NCI-H2107 (cell line): ENCODE data around the gene MARCO.

Experiments
- DNase-seq: peaks from one replicate; lab custom pipeline; 2025; lab: John Stamatoyannopoulos, UW

MARCO gene, protein sequence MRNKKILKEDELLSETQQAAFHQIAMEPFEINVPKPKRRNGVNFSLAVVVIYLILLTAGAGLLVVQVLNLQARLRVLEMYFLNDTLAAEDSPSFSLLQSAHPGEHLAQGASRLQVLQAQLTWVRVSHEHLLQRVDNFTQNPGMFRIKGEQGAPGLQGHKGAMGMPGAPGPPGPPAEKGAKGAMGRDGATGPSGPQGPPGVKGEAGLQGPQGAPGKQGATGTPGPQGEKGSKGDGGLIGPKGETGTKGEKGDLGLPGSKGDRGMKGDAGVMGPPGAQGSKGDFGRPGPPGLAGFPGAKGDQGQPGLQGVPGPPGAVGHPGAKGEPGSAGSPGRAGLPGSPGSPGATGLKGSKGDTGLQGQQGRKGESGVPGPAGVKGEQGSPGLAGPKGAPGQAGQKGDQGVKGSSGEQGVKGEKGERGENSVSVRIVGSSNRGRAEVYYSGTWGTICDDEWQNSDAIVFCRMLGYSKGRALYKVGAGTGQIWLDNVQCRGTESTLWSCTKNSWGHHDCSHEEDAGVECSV

DNA sequence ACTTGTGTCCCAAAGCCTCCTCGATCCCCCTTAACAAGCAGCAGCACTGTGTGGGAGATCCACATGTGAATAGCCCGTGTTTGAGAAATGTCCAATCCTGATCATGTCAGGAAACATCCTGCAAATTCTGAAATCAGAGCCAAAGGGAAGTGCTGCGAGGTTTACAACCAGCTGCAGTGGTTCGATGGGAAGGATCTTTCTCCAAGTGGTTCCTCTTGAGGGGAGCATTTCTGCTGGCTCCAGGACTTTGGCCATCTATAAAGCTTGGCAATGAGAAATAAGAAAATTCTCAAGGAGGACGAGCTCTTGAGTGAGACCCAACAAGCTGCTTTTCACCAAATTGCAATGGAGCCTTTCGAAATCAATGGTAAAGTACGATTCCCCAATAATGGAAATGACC is at the start of gene MARCO:
Gene MARCO (plus strand): TSS at position 164 of the 400 bp plus-strand sequence. CDS start 107 bp downstream, at position 271.
- no peak for DNase-seq

DNA sequence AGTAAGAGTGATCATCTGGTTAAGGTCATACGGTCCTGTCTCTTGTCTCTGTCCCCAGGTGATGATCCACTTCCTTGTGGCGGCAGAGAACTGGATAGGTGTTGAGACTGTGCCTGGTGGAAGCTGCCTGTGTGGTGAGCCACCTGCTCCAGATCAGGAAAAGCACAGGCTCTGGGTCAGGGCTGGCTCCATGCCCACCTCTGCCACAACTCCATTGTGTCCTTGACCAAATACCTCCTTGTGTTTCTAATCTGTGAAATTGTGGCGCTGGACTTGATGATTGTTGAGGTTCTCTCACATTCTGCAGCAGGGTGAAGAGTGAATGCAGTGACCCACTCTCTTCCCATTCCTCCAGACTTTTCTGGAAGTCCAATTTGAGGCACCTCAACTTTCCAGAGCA is 48.9 kb upstream of the MARCO start:
- DNase-seq, result no peak

DNA sequence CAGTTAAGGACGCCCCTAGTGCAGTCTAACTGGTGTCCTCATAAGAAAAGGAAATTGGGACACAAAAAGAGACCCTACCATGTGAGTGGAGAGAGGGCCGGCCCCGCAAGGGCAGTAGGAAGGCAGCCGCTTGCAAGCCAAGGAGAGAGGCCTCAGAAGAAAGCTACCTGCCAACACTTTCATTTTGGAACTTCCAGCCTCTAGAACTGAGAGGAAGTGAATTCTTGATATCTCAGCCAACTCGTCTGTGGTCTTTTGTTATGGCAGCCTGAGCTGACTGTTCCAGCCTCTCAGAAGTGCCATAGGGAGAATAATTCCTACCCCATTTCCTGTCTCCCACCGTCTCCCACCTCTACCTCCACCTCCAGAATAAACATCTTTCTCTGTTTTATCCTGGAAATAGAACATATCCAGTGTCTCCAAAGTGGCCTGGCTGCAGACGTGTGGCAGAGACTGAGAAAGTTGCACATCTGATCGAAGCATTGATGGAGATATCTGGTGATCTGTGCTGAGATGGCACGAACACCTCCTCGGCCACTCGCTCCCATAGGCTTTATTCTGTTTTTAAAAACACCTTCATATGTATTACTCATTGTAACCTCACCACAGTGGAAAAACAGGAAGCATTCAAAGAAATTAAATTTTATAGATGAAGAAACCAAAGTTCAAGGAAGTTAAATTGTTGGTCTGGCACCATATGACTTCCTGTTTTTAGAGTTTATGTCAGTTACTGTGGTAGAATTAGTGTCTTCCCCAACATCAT is 39.5 kb upstream of the MARCO start:
- no peak for DNase-seq

DNA sequence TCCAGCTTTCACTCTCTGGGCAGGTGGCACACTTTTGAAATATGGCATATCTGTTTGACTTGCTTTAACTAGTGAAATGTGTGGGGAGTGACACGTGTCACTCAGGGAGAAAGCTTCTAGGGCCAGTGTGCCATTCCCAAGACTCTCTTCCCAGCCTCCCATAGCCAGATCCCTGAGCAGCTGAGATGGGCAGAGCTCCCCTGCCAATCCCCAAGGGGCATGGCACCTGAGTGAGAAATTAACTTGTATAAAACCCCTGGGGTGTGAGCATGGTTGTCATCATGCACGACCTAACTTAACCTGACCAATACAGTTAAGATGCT is 39.0 kb upstream of the MARCO start:
- no peak for DNase-seq

DNA sequence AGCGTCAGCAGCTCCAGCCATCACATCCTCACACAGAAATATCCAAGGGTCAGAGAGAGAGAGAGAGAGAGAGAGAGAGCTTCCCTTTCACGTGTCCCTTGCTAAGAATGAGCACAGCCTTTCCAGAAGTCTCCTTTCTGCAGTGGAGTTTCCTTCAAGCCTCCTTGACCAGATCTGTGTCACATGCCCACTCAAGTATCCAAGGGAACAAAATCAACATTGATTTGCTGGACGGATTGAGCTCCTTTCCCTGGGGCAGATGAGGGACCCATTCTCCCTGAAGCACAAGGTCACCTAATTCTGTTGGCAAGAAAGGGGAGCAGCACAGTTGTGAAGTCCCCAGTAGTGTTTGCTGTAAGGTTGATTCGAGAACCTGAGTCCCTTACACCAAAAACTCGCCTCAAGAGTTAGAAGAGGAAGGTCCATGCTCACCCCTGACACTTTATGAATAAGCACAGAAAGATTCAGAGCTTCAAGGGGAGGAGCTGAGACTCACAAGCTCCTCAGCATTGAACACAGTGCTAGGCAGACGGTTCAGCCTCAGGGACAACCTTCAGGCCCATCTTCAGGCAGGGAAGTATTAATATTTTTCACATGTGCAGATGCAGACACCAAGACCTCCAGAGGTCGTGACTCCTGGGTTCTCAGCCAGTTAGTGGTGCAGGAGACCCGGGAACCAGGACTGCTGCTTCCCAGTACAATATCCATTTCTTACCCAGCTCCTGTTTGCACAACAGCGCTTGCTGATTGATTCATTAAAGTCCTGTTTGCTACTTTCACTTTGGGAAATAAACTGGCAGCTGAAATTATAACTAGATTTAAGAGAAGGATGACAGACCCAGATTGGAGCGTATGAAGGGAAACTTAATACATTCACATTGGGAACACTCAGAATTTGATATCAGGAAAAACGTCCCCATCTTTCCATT is 38.2 kb upstream of the MARCO start:
- no peak for DNase-seq

DNA sequence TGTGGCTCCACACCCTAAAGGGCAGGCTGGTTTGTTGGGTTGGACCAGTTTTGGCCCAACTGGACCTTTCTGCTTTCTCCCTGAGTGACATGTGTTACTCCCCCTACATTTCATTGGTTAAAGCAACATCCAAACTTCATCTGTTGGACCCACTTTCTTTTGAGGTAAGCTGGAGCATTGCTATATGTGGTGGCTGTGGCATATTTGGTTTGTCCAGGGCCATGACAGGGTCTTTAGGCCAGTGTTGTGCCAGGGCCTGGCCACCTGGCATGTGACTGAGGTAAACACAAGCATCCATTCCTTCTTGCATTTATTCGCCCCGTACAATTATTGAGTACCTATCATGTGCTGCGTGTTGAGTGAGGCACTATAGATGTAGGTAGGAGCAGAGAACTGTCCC is 36.8 kb upstream of the MARCO start:
- no peak for DNase-seq

DNA sequence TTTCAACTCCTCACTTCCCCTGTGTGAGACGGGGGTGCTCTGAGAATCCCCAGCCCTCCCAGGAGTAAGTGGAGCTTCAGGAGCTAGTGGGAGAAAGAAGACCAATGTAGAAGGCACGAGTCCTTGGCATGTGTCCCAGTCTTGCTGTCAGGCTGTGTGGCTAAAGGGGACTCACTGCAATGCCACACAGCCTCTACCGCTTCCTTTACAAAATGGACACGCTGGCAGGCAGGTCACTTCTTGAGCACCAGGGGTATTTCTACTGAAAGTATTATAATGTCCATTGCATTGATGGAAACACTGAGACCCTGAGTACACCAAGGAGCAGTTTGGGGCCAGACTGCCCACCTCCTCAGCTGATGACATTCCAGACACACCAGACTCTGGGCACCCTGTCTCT is 35.8 kb upstream of the MARCO start:
- DNase-seq, result no peak

DNA sequence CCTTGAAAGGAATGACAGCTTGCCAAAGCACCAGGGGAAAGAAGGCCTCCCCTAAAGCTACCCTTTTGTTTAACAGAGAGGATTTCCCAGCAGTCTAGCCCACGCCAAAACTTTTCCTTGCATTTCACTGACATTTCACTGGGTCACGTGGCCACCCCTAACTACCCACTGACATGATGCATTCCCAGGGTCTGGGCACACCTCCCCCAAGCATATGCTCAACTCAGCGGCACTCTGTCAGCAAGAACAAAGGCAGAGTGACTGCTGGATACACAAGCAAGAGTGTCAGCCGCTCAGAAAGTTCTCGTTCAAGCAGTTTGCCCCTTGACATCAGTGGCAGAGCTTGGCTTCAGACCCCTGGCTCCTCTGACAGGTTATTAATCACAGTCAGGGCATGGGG is 34.2 kb upstream of the MARCO start:
- DNase-seq, result no peak

DNA sequence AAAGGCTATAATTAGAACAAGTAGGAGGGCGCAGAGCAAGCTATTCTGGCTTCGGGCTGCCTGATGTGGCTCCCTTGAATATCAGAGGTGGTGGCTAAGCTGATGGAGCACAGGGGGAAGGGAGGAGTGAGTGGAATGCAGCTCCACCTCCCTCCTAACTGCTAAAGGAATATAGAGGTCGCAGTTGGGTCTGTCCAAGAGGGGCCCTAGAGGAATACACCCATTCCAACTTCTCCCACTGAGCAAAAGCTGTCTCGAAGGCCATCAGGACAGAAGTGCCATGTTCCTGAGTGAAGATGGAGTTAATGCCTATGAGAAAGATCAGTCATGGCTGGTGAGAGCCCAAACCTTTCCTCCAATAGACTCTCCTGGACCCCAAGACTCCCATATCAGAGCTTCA is 32.8 kb upstream of the MARCO start:
- no peak for DNase-seq

DNA sequence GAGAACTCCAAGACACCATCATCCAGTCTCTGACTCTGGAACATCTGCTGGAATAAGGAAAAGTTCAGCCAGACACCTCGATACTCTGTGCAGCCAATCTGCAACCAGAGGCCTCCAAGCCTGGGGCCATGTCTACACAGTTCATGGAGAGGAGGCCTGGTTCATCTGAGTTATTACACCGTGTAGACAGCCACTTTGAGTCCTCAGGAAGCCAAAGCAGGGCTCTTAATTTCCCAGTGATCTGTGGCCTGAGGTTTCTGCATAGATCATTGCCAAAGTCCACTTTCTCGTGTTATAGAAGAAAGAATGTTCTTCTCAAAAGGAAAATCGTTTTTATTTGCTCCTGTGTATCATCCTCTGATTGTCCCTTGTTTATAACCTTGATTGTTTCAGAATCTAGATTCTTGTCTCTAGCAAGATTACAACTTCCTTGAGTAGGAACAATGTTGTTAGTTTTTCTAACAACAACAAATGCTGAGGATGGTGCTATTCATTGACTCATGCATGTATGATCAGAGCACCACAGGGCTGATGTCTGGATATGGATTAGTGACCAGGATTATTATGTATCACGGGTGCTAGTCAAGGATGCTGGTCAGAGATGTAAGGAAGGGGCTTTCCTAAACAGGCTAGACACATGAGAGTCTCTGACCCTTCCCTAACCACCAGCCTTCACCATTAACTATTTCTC is 30.7 kb upstream of the MARCO start:
- DNase-seq, result no peak

DNA sequence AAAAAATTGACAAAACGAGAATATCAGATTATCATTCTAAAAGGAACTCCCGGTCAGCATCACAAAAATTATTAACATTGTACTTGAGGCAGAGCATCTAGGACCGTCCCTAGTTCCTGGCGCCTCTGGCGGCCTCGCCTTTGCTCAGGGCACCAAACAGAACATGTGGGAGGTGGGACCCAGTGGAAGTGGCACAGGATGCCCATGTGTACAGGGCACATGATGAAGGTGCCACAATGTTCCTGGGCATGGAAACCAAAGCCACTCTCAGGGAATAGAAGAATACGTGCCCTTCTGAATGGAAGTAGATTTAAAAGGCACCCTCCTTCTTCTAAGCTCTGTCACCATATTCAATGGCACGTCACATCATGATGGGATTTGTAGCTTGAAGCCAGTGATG is 30.1 kb upstream of the MARCO start:
- DNase-seq, result no peak

DNA sequence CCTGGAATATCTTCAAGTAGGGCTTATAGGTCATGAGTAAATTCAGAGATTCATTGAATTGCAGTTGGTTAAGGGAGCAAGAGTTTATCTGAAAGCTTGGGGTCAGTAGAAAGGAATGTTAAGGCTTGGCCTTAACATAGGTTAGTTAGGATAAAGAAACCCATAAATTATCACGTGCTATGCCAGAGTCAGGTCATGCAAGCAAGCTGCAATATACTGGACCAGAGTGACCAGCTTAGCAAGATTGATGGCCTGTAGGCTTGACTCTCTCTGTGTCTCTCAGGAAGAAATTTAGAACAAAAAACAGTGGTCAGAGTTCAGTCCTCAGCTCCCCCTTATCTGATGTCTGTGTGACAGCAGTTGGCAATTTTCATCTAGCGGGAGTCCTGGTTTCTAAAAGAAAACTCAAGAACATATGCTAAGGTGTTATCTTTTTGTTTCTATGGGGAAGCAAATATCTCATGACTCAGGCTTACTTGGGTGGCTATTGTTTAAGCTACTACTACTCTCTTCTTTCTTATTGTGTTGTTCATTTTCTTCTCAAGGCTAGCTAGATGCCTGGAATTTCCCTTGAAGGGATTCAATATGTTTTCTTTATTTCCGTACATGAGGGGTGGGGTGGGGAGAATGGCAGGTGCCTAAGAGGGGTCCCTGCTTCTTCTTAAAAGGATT is 28.7 kb upstream of the MARCO start:
- no peak for DNase-seq

DNA sequence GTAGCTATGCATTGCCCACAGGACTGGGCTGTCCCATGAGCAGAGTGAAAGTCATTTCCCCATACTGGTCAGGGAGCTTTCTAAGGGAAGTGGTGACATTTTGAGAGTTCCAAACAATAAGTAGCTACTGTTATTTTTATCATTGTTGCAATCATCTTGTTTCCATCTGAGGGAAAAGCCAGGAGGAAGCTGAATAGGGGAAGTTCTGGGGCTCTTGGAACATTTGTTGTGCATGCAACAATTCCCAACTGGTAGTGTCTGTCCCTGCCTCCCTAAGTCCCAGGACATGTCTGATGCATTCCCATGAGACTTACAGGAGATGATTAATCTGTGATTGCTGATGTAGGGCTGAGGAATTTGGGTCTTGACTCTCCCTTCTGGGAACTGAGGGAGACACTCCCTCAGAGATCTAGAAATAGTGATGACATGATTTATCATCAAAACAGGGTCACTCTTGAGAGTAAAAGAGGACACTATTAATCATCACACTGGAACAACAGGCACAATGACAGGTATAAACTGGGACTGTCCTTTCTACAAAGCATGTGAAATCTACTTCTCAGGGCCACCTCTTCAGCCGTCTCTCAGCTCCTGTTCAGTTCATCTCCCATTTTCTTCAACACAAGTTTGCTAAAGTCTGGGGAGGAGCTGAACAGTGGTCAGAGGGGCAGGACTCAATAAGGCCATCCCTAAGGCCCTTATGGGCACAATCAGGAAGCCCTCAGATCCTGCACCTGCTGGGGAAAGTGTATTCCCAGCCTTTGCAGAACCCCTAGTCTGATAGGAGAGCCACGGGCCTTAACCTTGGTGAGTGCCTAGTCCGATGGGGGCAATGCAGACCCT is 28.0 kb upstream of the MARCO start:
- DNase-seq, result no peak

DNA sequence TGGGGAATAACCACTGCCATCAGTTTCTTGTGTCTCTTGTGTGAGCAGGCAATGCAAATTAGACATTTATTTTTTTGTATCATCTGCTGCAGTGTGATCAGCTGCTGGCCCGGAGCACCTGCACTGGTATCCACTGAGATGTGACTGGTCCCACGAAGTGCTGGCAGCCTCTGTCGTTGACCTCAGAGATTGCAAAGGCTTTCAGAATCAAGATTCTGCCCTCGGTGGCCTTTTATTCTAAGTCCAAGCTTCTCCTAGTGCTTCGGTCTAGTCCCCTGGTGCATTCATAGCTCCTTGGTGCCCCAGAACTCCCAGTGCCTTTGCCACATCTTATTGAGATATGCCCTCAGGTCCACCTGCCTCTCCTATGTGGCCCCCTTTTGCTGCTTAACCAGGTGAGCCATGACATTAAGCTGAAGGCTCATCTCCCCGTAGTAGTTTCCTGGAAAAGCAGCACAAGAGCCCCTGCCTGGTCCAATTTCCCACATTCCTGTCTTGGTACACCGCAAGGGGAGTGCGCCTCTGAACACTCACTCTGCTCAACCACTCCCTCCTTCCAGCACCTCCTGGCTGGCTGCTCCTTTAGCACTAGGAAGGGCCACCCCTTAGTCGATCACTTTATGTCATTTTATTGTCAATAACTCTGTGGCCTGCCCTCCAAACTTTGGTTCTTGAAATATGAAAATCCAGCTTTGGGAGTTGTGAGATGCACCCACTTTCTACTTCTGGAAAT is 27.1 kb upstream of the MARCO start:
- no peak for DNase-seq

DNA sequence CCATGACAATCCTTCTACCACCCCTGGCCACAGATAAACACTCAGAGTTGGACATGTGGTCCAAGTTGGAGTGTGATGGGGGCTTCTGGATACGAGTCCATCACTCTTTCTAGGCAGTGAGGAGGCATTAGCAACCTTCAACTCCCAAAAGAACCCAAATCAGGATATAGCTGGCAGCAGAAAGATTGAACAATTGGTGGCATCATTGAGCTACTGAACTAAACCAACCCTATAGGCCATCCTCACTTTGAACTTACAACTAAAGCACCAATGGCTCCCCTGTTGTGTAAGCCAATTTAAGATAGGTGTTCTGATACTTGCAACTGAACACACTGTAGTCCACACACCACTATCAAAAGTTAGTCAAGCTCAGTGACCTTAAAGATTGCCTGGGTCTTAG is 24.0 kb upstream of the MARCO start:
- no peak for DNase-seq

DNA sequence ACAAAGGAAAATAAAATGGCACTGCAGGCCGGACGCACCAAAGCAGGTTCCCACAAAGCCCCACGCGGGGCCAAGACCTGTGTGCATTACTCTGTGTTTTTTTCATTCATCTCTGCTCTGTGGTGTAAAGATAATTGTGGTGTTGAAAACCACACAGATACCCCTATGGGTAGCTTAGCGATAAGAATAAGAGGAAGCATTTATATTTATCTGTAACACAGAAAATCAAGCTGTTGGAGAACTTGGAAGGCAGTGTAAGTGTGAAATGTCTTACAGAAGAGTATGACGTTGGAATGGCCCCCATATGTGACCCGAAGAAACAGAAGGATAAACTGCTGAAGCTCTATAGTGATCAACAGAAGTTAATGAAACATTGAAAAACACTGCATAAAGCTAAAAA is 20.3 kb upstream of the MARCO start:
- DNase-seq, result no peak

DNA sequence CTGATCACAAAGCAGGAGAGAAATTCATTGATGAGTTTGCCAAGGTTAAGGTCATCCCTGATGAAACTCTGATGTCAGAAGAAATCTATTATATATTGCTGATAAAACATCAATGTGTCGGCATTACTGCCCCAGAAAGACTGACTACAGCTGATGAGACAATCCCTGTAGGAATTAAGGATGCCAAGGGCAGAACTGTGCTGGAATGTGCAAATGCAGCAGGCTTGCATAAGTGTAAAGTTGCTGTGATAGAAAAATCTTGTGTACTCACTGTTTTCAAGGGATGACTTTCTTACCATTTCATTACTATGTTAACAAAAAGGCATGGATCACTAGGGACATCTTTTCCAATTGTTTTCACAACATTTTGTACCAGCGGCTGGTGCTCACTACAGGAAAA is 19.7 kb upstream of the MARCO start:
- no peak for DNase-seq

DNA sequence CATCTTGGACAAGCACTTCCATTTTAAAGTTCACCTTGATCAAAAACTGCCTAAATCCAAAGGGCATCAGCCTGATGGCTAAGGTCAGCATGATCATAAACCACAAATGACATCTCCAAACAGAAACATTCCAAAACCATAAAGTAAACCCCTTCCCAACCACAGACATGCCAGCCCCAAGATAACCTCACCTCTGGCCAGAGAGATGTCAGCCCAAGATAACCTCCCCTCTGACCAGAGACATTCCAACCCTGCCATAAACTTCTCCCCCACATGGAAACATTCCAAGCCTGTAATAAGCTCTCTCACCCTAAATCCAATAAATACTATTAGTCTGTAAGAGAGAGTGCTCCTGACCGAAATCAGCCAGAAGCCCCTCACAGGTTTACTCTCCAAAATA is 18.6 kb upstream of the MARCO start:
- DNase-seq, result no peak

DNA sequence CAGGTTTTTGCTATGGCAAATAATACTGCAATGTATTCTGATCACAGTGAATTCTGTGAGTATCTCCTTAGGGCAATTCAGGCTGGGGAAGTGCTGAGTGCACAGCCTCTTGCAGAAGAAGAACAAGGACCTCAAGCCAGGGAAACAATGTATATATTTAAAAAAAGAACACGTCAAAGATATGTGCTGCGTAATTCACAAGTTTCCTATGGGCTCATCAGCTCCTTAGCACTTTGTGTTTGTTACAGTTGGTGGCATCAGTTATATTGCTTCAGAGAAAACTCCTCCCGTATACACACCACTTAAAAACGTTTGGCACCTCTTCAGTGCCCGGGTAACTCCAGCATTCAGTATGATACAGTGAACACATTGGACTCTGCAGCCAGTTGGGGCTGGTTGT is 16.5 kb upstream of the MARCO start:
- no peak for DNase-seq

DNA sequence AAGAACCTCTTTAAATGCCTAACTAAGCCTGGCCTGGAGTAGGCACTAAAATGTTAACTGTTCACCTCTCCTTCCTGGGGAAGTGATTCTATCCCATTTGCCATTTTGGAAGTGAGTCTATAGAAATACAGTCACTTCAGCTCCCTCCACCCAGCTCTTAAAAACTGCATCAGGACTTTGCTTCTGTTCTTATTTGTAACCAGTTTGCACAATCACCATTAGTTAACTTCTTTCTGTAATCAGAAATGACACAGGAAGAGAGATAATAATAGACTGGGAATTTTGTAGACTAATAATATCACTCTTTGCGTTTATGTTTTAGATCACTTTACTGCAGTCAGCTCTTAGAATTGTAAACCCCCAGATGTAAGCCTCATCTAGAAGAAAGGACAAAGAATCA is 16.0 kb upstream of the MARCO start:
- no peak for DNase-seq
